HG03520 (cell line): Measurements from ENCODE around the gene SLAMF1.
"Not testable (repeated sequence)": the region's sequence is repeated elsewhere in the genome, so short reads cannot be mapped to it uniquely, and the experiment has no call there.

ENCODE experiments used
- ATAC-seq: cut with Tn5 transposase; IDR thresholded peaks from one replicate; pipeline ENCODE4 v1.9.1; 2021; ENCODE audit warnings: mild to moderate bottlenecking, moderate library complexity; ENCODE audit not compliant: unreplicated experiment

SLAMF1 gene

GRCh38 chr1:160665330-160666078, 18.7 kb upstream of the SLAMF1 start:
- no peak for ATAC-seq

- ATAC-seq: peak; percentile 39
Measured at GRCh38 chr1:160664573-160665051, 17.8 kb upstream of the SLAMF1 start.

- ATAC-seq: no peak
Measured at GRCh38 chr1:160662910-160663309, 16.1 kb upstream of the SLAMF1 start.

- no peak for ATAC-seq
Measured at GRCh38 chr1:160659566-160659965, 12.7 kb upstream of the SLAMF1 start.

- ATAC-seq: no peak
Measured at GRCh38 chr1:160658814-160659193, 12.0 kb upstream of the SLAMF1 start.

GRCh38 chr1:160658162-160658813, 11.4 kb upstream of the SLAMF1 start:
- no peak for ATAC-seq

GRCh38 chr1:160657250-160657781, 10.5 kb upstream of the SLAMF1 start:
- no peak for ATAC-seq

- no peak for ATAC-seq
Measured at GRCh38 chr1:160656737-160657136, 9.9 kb upstream of the SLAMF1 start.

GRCh38 chr1:160653620-160654016, 6.8 kb upstream of the SLAMF1 start:
- no peak for ATAC-seq

GRCh38 chr1:160652924-160653619, 6.2 kb upstream of the SLAMF1 start:
- ATAC-seq: no peak

- not testable (repeated sequence) for ATAC-seq
Measured at GRCh38 chr1:160652065-160652641, 5.3 kb upstream of the SLAMF1 start.

GRCh38 chr1:160651433-160652064, 4.7 kb upstream of the SLAMF1 start:
- no peak for ATAC-seq

GRCh38 chr1:160647329-160647720, 481 bp upstream of the SLAMF1 start:
- ATAC-seq: no peak

- no peak for ATAC-seq
Measured at GRCh38 chr1:160646180-160646579, 664 bp downstream of the SLAMF1 start.

- no peak for ATAC-seq
Measured at GRCh38 chr1:160645386-160646130, 1.3 kb downstream of the SLAMF1 start.

- ATAC-seq: no peak
Measured at GRCh38 chr1:160644399-160644798, 2.4 kb downstream of the SLAMF1 start.

GRCh38 chr1:160643138-160643537, 3.7 kb downstream of the SLAMF1 start:
- ATAC-seq: no peak

GRCh38 chr1:160642281-160642644, 4.6 kb downstream of the SLAMF1 start:
- no peak for ATAC-seq

- no peak for ATAC-seq
Measured at GRCh38 chr1:160641323-160642280, 5.2 kb downstream of the SLAMF1 start.
